CD4-positive, alpha-beta T cell treated with Interleukin-6 at 100 ng/mL for 8 hours (primary cell): Measurements from ENCODE around the gene DNAJC30.
A peak's percentile ranks its signal among the peaks of the same experiment; 100 is the strongest.
"Not testable (repeated sequence)": the region's sequence is repeated elsewhere in the genome, so short reads cannot be mapped to it uniquely, and the experiment has no call there.

ENCODE experiments used
- DNase-seq: peaks from one replicate; pipeline ENCODE4 v3.0.0-alpha.2; 2020; ENCODE audit warnings: mixed read lengths, low spot score

Gene DNAJC30

GRCh38 chr7:73683056-73683787 is at the start of gene DNAJC30, which contains the start of gene BUD23:
Gene DNAJC30 (minus strand): TSS chr7:73683453. CDS start chr7:73683423, 30 bp downstream.
Gene BUD23 (plus strand): TSS chr7:73683597. CDS start chr7:73683626, 29 bp downstream.
- peak; percentile 96 for DNase-seq

DNA sequence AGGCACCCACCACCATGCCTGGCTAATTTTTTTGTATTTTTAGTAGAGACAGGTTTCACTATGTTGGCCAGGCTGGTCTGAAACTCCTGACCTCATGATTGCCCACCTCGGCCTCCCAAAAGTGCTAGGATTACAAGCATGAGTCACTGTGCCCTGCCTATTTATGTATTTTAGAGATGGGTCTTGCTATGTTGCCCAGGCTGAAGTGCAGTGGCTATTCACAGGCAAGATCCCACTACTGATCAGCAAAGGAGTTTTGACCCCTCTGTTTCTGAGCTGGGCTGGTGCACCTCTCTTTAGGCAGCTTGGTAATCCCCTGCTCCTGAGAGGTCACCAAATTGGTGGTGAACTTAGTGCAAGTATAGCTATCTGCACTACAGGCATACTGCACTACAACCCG is 49.1 kb upstream of the DNAJC30 start:
- DNase-seq: no peak

GRCh38 chr7:73730485-73730884 is 47.2 kb upstream of the DNAJC30 start:
- no peak for DNase-seq

DNA sequence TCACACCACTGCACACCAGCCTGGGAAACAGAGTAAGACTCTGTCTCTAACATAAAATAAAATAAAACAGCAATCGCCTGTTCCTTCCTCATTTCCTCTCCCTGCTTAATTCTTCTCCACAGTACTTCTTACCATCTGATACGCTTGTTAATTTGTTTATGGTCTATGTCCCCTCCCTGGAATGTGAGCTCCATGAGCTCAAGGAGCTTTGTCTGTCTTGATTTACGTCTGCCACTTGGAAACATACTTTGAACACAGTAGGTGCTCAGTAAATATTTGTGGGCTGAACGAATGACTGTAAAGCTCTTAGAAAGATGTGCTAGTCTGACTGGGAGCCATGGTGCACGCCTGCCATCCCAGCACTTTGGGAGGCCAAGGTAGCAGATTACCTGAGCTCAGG is 45.3 kb upstream of the DNAJC30 start:
- no peak for DNase-seq

GRCh38 chr7:73727952-73728351 is 44.7 kb upstream of the DNAJC30 start:
- DNase-seq: no peak

DNA sequence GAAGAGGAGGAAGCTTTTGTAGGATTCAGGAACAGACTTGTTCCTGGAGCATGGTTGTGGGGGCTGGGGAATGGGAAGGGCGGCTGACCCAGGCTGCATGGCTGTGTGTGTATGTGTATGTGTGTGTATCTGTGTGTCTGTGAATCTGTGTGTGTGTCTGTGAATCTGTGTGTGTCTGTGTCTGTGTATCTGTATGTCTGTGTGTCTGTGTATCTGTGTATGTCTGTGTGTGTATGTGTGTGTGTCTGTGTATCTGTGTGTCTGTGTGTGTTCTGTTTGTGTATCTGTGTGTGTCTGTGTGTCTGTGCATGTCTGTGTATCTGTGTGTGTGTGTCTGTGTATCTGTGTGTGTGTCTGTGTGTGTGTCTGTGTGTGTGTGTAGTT is 42.8 kb upstream of the DNAJC30 start:
- DNase-seq: no peak

GRCh38 chr7:73723813-73724212 is 40.6 kb upstream of the DNAJC30 start:
- DNase-seq: no peak

GRCh38 chr7:73722785-73723184 is 39.5 kb upstream of the DNAJC30 start:
- no peak for DNase-seq

GRCh38 chr7:73722182-73722581 is 38.9 kb upstream of the DNAJC30 start:
- DNase-seq: not testable (repeated sequence)

- no peak for DNase-seq
Measured at GRCh38 chr7:73721377-73721817, 38.1 kb upstream of the DNAJC30 start.

- not testable (repeated sequence) for DNase-seq
Measured at GRCh38 chr7:73720443-73720842, 37.2 kb upstream of the DNAJC30 start.

- no peak for DNase-seq
Measured at GRCh38 chr7:73719806-73720169, 36.5 kb upstream of the DNAJC30 start.

GRCh38 chr7:73718905-73719805 is 35.9 kb upstream of the DNAJC30 start, which contains the start of gene STX1A:
Gene STX1A (minus strand): TSS chr7:73719669. CDS start chr7:73719631, 38 bp downstream.
- peak; percentile 68 for DNase-seq

DNA sequence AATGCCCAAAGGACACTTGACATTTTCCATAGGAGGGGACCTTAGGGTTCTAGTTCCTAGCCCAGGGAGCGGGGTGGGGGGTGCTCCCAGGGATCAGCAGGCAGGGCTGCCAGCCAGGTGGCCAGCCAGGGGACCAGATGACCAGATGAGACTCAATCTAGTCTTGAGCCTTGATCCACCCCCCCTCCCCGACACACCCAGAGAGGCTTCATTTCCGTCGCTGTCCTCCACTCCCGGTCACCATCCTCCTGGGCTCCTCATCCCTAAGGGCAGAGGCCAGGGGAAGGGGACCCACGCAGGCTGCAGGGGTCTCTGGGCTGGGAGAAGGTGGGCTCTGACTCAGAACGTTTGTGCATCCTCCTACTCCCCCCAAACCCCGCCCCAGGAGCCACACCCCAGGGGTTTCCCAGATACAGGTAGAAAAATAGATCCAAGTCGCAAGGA is 35.2 kb upstream of the DNAJC30 start:
- no peak for DNase-seq

- DNase-seq: peak; percentile 75
Measured at GRCh38 chr7:73717991-73718405, 34.7 kb upstream of the DNAJC30 start.

GRCh38 chr7:73717025-73717807 is 34.0 kb upstream of the DNAJC30 start:
- no peak for DNase-seq

DNA sequence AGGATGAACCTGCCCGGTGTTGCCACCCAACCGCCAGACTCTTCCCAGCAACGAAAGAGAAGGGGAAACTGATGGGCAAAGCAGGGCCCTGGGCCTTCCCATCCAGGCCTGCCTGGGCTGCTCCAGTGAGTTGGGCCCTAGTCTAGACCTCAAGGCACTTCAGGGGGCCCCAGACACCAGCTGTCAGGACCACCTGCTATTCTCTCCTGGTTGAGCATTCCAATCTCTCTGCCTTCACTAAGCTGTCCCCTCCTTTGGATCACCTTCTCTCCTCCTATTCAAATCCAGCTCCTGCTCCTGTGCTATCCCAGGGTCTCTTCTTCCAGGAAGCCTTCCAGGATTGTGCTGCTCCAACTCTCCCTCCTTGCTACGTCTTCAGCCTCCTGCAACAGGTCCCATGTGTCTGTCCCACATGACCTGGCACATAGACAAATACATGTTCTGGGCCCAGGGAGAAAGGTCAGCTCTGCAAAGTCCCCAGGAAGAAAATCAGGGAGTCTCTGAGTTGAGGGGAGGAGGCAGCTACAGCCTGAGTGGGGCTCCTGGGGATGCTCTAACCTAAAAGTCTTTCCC is 33.2 kb upstream of the DNAJC30 start:
- DNase-seq: no peak

DNA sequence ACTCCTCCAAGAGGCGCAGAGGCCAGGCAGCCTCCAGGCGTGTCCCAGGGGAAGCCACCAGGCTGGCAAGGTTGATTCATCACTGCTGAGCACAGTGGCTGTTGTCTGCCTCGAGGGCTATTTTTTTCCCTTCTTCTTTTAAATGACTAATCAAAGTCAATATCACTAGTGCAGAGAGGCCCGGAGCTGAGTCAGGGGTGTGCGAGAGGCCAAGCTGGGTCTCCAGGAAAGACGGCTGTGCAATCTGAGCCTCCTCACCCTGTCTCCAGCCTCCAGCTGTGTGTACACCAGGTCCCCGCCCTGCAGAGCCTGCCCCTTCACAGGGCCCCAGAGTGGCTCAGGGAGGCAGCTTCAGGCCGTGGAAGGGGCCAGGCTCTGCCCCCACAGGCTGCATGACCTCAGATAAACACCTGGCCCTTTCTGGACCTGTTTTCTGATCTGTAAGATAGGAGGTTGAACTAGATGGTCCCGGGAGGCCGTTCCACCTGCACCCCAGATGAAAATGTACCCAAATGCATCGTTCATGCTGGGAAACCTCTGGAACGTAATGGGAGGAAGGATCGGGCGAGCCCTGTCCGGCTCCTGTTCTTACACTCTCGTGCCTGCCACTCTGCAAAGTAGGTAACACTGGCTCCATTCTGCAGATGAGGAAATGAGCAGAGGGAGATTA is 32.5 kb upstream of the DNAJC30 start:
- no peak for DNase-seq

DNA sequence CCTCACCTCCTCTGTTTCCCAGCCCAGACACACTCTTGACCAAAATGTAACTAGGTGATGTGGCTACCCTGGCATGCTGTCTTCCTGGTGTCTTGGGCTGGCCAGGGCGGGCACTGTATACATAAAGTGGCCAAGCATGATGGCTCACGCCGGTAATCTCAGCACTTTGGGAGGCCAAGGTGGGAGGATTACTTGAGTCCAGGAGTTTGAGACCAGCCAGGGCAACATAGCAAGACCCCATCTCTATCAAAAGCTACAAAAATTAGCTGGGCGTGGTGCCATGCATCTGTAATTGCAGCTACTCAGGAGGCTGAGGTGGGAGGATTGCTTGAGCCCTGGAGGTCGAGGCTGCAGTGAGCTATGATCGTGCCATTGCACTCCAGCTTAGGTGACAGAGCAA is 30.1 kb upstream of the DNAJC30 start:
- DNase-seq: not testable (repeated sequence)

GRCh38 chr7:73712773-73713172 is 29.5 kb upstream of the DNAJC30 start:
- DNase-seq: no peak

- no peak for DNase-seq
Measured at GRCh38 chr7:73708961-73709549, 25.8 kb upstream of the DNAJC30 start.
